GM19023 (cell line): ENCODE measurements around the gene TSPAN12.
A peak's percentile ranks its signal among the peaks of the same experiment; 100 is the strongest.

Experiments
- ATAC-seq: cut with Tn5 transposase; IDR thresholded peaks from one replicate; pipeline ENCODE4 v1.9.1; 2021; ENCODE audit warnings: mild to moderate bottlenecking, moderate library complexity; ENCODE audit not compliant: unreplicated experiment

TSPAN12 gene

GRCh38 chr7:120843109-120843508 lies 14.8 kb downstream of the TSPAN12 start:
- ATAC-seq, result no peak

DNA sequence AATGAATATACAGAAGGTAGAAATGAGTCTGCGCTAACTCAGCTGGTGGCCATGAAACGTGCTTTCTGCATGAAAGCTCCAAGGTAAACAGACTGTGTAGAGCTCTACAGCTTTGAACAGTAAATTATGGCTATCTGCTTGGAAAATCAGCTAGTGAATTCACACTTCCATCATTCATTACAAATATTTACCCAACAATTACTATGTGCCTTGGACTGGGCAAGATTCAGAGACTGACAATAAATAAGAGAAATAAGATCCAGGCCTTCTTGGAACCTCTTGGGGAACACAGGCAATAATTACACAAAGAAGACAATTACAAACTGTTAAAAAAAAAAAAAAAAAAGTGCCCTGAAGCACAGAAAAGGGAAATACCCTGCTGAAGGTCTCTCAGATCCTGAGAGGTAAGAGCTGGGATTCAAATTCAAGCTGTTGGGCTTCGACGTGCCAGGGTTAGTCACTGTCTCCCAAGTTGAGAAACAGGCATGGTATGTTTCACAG lies 15.8 kb downstream of the TSPAN12 start:
- no peak for ATAC-seq

DNA sequence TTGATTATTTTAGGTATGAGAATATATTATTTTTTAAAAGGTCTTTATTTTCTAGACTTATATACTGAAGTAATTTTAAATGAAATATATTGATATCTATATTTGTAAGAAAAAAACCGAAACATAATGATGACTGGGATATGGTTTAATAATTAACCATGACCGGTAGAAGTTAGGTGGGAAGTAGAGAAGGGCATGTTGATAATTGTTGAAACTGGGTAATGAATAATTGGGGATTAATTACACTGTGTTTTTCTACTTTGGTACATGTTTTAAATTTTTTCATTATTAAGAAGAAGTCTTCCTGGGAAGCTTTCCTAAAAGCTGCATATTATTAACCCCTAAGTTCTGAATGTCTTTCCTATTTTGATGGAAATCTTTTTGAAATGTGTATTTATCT lies 16.3 kb downstream of the TSPAN12 start:
- no peak for ATAC-seq

DNA sequence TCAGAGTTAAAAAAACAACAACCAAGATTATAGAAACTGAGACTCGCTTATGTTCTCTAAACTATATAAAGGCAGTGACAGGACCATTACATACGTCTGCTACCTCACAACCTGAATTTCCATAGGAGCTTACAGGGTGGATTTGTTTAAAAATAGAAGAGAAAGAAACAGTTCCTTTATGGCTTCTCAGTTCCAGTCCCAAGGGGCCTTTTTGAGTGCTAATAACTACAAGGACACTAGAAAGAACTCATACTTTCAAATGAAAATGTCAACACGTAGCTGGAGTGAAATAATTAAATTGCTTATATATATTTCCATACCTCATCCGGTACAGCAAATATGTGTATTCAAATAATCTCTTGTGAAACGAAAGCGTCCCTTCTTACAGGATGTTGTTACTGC lies 19.7 kb downstream of the TSPAN12 start:
- ATAC-seq, result peak; percentile 53

DNA sequence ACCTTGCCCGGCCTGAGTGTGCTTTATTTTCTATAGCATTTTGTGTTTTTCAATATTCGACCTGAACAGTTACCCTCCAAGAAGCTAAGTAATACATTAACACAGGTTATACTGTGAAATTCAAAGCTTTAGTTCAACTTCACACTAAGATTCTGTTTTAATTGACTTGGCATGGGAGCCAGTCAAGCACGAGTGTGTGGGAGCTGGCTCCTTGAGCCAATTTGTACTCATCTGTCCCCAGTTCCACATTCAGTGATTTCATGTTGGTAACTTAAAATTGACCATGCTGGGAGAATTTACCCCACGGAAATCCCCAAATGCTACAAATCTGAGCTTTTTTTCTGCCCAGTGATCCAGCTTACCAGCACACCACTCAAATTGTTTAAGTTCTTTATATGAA lies 20.3 kb downstream of the TSPAN12 start:
- no peak for ATAC-seq

GRCh38 chr7:120836556-120837115 lies 21.3 kb downstream of the TSPAN12 start:
- ATAC-seq, result no peak

GRCh38 chr7:120834726-120835125 lies 23.2 kb downstream of the TSPAN12 start:
- no peak for ATAC-seq

DNA sequence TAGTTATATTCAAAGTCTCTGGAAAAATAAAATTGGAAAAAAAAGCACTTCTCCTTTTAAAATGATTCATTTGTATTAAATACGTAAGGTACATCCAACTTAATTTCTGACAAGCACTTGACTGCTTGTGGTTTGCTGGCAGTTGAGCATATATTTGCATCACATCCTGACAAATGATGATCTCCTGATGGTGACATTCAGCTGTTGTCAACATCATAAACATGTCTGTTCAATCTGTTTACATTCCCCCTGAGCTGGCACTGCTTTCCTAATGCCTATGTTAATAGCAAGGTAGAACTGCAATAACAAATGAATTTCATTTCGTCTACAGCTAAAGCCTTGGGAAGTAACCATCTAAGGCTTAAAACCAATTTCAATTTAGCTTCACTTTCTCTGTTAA lies 24.4 kb downstream of the TSPAN12 start:
- ATAC-seq, result no peak

GRCh38 chr7:120832803-120833202 lies 25.1 kb downstream of the TSPAN12 start:
- no peak for ATAC-seq

DNA sequence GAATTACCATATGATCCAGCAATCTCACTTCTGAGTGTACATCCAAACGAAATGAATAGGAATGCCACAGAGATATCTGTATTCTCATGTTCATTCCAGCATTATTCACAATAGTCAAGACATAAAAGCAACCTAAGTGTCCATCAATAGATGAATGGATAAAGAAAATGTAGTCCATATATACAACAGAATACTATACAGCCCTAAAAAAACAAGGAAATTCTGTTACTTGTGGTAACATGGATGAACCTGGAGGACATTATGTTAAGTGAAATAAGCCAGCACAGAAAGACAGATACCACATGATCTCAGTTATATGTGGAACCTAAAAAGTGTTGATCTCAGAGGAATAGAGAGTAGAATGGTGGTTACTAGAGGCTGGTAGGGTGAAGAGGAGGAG lies 26.7 kb downstream of the TSPAN12 start:
- no peak for ATAC-seq

DNA sequence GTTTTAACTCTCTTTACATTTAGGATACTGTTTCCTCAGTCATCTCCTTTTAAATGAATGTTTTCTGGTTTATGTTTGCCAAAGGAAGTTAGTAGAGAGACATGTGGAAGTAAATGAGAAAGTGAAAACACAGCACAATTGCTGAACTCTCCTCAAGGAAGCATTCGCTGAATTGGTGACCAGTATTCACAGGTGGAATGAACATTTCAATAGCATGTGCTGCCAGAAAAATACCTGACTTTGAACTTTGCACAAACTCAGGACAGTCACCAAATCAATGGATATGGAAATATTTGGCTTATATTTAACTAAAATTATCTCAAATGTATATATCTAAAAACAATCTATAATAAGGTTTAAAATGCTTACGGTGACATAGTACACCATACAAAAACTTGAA lies 28.5 kb downstream of the TSPAN12 start:
- ATAC-seq, result no peak

DNA sequence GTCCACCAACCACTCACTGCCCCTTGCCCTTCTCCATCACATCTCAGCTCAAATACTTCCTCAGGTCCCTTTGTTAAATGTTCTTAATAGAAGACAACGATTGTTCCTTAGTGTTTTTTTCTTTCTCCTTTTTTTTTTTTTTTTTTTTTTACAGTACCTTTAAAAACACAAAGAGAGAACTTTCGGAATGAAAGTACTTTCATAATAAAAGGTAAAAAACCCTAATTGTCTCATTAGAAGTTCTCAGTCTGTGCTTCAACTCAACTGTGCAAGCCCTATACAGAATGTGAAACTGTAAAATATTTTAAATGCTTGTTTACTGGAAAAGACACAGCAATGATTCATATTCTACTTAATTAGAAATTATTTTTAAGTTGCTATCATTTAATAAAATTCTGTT lies 29.4 kb downstream of the TSPAN12 start:
- no peak for ATAC-seq

DNA sequence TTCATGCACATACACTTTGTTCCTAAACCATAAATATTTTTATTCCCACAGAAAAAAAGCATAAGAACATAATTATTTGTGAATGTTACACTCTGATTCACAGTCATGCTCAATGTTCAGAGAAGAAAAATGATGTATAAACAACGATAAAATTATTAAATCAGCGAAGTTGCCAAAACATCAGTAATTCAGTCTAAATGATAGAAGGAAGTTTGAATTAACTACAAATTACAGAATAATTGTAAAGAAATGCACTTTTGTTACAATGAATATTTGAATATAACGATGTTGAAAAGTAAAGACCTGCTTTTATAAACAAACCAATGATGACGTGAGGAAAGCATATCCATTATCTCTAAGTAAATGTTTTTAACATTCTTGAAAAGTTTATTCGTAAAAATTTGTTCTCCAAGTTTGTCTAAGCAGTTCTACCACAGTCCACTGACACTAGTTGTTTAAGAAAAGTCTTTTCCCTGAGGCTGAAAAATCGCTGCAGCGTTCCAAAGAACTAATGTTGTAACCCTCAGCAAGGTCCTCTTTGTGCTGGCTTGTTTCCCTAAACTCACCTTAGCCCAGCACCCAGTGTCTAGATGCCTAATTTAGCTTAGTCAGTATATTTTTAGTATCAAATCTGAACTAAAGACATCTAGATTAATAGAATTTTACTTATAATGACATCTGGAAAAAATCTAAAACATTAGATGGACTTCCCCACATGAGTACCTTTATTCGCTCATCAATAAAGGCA lies 30.4 kb downstream of the TSPAN12 start:
- no peak for ATAC-seq

- ATAC-seq, result no peak
These were observed 32.4 kb downstream of the TSPAN12 start for GRCh38 chr7:120825576-120825975.

DNA sequence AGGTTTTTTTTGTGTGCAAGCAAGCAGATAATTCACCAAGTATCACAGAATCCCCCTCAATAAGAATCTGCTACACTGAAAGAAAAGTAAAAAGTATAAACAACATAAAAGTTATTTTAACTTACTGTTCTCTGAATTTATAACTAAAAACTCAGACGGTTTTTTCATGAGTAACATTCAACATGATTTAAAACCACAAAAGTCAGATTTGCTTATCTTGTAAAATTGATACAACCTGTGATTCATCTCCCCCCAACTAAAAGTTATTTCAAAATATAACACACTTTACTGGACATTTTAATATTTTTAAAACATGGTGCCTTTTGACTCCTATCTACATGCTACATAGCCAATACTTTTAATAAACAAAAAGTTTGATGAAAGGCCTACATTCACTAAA lies 32.8 kb downstream of the TSPAN12 start:
- no peak for ATAC-seq

DNA sequence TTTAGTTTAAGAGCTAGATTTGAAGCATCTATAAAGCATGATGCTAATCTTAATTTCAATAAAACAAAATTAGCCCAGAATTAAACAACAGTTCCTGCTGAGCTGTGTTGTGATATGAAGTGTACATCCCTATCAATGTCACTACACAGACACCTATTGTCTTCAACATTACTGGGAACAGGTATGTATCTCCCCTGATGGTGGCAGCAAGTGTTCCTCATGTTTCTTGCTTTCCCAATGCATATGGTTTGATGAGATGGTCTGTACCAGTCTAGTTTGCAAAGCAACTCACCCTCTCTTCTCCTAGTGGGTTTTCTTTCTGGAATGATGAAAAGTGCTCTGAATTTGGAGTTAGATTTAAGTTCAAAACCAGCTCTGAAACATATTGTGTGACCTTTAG lies 38.1 kb downstream of the TSPAN12 start:
- ATAC-seq, result no peak

DNA sequence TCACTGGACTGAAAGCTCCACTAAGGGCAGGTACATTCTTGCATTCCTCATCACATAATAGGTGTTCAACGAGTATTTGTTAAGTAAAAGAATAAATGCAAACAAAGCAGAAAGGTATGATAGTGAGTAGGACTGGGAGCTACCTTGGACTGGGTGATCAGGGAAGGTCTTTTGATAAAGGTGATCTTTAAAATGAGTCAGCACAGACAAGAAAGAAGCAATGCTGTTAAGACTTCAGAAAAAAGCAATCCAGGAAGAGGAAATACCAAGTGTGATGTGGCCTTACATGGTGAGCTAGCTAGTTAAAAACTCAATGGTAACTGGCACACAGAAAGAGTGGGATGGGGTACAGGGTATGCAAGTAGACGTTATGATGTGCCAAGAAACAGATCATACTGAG lies 40.1 kb downstream of the TSPAN12 start:
- no peak for ATAC-seq

DNA sequence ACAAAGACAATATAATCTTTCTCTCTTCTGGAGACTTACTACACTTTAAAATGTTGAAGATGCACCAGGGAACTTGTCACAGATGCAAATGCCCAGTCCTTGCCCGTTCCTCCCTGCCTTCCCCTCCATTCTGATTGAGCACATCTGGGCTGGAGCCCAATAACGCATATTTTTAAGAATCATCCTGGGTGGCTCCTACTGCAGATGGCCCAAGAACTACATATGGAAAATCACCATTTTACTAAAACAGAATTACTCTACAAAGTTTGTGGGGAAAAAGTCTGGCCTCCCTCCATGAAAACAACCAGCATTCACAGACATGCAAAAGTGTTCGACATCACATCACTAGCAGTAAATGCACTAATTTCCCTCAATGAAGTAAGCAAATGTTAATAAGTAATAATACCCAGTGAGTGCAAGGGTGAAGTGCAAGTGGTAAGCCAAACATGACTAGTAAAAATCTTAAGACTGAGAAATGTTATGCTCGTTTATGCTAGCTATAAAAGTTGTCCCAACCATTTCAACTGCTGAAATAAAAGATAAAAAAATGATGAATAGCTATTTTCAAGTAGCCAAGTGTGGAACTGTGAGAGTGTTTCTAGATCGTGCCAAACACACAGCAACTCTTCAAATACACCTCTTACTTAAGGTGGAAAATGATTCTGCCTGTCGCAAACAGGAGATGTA lies 43.5 kb downstream of the TSPAN12 start:
- ATAC-seq, result no peak

- ATAC-seq, result no peak
These were observed 44.2 kb downstream of the TSPAN12 start for GRCh38 chr7:120813546-120814252.

DNA sequence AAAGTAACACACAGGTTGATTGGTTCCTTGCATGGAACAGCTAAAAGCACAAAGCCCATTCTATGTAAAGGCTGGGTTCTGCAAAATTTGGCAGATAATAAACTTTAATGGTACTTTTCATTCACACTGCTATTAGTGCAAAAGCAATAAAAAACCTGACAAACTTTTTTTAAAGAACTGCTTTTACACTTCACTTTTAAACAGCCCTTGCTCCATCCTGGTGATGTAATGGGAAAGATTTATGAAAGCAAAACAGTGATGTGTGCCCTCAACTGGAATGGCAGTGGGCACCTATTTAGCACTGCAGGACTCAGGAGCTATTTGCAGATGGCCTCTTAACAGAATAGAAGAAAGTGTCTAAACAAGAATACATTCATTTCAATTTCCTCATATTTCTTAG lies 44.9 kb downstream of the TSPAN12 start:
- ATAC-seq, result no peak

DNA sequence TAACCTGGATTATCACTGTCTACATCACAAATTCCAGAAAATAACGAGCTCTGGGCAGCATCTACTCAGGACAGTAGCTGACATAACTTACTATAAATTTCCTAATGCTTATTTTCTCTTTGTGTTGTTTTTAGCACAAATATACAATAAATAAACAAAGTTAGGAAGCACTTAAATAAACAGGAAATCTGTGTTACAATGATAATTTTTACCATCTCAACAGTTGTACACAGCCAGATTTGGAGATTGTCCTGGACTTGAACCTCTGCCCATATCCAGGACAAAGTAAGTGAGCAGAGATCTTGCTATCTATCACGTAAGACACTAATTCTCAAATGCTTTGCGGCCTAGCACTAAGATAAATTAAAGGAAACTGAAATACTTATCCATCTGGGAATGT lies 48.7 kb downstream of the TSPAN12 start:
- no peak for ATAC-seq

DNA sequence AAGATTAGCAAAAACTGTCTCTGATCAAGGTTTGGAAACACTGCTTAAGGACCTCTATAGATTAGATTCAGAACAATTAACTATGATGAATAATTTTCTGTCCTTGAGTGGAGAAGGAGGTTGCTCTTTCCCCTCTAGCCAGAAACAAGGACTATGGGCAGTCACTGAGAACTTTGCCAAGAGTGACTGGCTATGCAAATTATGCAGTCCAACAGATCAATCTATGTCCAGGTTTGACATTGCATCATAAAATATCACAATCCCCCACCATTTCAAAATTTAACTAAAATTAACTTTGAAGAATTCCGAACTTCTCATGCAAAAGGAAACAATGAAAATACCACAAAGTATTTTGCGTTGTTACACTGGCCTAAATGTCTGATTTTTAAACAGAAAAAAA lies 50.6 kb downstream of the TSPAN12 start:
- no peak for ATAC-seq
